Peyer's patch (tissue), 4 donors: ENCODE data around the gene DAPK3. TPM values are rescaled to one million over a fixed set of nuclear protein-coding genes. Genes with fewer than 3 reads are reported as not detected.

Experiments
- DNase-seq, 3 donors: peaks; one replicate each; pipeline ENCODE4 v3.0.0-alpha.2; 2017 to 2019
- H3K27ac ChIP-seq, 4 donors: fragments of 200-600 bp; sonication (generic); one replicate each; pipeline ENCODE4 v1.5.1; 2016 to 2019
- H3K27me3 ChIP-seq, 2 donors: fragments of 200-600 bp; sonication (generic); one replicate each; pipeline ENCODE4 v1.5.1; 2019
- H3K36me3 ChIP-seq, 3 donors: fragments of 200-600 bp; sonication (generic); one replicate each; pipeline ENCODE4 v1.5.1; 2016 to 2019
- H3K4me1 ChIP-seq, 4 donors: fragments of 200-600 bp; sonication (generic); one replicate each; pipeline ENCODE4 v1.5.1; 2016 to 2019
- H3K4me3 ChIP-seq, 4 donors: fragments of 200-600 bp; sonication (generic); 1 replicate in 3 of 4; 2 replicates in 1 of 4; pipeline ENCODE4 v1.5.1; 2016 to 2019; ENCODE audit warnings: mild to moderate bottlenecking in 1 of 4
- H3K9me3 ChIP-seq, 4 donors: fragments of 200-600 bp; sonication (generic); one replicate each; pipeline ENCODE4 v1.5.1; 2016 to 2019; ENCODE audit warnings: mild to moderate bottlenecking in 1 of 4
- POLR2A ChIP-seq, 2 donors: fragments of 450-650 bp; IDR thresholded peaks; one replicate each; pipeline ENCODE4 v1.5.1; 2017; ENCODE audit warnings: antibody characterized with exemption in 2 of 2, mild to moderate bottlenecking in 2 of 2, moderate library complexity in 2 of 2
- total RNA-seq, 4 donors: library from RNA; depleted of rRNA; stranded (reverse); fragments of >200 nt; gene quantifications; one replicate each; pipeline ENCODE4 v1.1.0, GENCODE V29; 2016
- TF ChIP-seq, protein P1 (sequence below), 6 experiments: fragments of 450-650 bp in 4 of 6; fragments of 200-600 bp in 2 of 6; sonication (generic) in 1 of 6; IDR thresholded peaks; one replicate each; pipeline ENCODE4 v1.5.1; 2017 to 2019; ENCODE audit warnings: antibody characterized with exemption in 6 of 6, mild to moderate bottlenecking in 3 of 6, moderate library complexity in 1 of 6

Gene DAPK3
- total RNA-seq, 4 donors from 2014 or later = 61.3 to 106 (median 88.1) TPM

DNA sequence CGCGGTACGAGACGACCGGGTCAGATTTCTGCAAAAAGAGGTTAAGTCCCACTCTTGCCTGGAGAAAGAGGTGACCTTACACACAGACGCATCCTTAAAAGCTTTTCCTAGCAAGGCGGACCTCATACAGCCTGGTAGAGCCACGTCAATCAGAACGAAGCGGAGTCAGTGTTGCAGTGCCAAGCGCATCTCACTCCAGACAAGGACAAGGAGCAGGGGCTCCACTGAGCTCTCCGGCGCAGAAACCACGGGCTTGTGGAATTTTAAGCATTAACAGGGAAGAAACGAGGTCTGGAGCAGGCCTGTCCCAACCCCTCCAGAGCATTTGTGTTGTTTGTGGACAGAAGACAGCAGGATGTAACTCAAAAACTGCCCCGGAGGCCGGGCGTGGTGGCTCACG, 7.2 kb upstream of the DAPK3 start:
- no peaks in the 10 kb centered on the region for H3K27me3 ChIP-seq
- peaks cover 0 to 83% (median 9%) of the 10 kb centered on the region in 3 donors for H3K36me3 ChIP-seq
- DNase-seq = no peak
- H3K4me3 ChIP-seq = no peak overlapping the region
- TF ChIP-seq, protein P1, sequence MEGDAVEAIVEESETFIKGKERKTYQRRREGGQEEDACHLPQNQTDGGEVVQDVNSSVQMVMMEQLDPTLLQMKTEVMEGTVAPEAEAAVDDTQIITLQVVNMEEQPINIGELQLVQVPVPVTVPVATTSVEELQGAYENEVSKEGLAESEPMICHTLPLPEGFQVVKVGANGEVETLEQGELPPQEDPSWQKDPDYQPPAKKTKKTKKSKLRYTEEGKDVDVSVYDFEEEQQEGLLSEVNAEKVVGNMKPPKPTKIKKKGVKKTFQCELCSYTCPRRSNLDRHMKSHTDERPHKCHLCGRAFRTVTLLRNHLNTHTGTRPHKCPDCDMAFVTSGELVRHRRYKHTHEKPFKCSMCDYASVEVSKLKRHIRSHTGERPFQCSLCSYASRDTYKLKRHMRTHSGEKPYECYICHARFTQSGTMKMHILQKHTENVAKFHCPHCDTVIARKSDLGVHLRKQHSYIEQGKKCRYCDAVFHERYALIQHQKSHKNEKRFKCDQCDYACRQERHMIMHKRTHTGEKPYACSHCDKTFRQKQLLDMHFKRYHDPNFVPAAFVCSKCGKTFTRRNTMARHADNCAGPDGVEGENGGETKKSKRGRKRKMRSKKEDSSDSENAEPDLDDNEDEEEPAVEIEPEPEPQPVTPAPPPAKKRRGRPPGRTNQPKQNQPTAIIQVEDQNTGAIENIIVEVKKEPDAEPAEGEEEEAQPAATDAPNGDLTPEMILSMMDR (IDR thresholded peaks at IDR 0.05) = no peak
- no peak for TF ChIP-seq POLR2A (IDR thresholded peaks at IDR 0.05)
- H3K4me1 ChIP-seq = peaks cover 0 to 4% (median under 1%) of the 10 kb centered on the region in 4 donors
- H3K9me3 ChIP-seq = no peaks in the 10 kb centered on the region
- H3K27ac ChIP-seq = no peak overlapping the region

DNA sequence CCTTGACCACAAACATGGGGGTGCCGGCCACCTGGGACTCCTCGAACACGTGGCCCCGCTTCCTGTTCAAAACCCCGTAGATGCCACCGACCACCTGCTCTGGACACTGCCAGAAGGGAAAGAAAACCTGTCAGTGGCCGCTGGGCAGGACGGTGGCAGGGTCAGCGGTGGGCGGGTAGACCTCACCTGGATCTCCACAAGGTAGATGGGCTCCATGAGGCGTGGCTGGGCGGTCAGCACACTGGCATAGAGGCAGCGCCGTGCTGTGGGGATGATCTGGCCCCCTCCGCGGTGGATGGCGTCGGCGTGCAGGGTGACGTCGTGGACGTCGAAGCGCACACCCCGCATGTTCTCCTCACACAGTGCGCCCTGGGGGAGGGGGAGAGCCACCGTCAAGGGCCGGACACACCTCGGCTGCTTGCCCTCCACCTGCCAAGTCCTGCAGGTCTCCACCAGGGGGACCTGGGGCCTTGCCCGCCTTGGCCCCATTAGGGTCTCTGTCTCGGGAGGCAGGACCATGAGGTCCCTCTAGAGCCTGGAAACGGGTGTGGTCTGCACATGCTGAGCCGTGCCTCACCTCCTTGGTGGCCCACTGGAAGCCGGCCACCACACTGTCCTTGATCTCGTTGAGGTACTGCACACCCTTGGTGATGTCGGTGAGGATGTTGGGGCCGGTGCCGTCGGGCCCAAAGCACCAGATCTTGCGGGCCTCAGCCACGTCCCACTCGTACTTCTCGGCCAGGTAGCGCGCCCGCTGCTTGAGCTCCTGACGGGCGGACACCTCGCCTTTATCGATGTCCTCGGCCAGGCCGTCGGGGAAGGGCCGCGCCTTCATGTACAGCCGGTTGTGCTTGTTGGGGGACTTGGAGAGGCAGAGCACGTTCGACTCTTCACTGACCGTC, 6.6 kb upstream of the DAPK3 start:
- TF ChIP-seq POLR2A (IDR thresholded peaks at IDR 0.05) = no peak
- TF ChIP-seq, protein P1 (IDR thresholded peaks at IDR 0.05) = no peak
- no peak for DNase-seq
- H3K27me3 ChIP-seq = no peaks in the 10 kb centered on the region
- H3K4me1 ChIP-seq = no peaks in the 10 kb centered on the region
- H3K27ac ChIP-seq = no peak overlapping the region
- H3K9me3 ChIP-seq = no peaks in the 10 kb centered on the region
- peaks cover 0 to 76% (median 9%) of the 10 kb centered on the region in 3 donors for H3K36me3 ChIP-seq
- H3K4me3 ChIP-seq = no peak overlapping the region

DNA sequence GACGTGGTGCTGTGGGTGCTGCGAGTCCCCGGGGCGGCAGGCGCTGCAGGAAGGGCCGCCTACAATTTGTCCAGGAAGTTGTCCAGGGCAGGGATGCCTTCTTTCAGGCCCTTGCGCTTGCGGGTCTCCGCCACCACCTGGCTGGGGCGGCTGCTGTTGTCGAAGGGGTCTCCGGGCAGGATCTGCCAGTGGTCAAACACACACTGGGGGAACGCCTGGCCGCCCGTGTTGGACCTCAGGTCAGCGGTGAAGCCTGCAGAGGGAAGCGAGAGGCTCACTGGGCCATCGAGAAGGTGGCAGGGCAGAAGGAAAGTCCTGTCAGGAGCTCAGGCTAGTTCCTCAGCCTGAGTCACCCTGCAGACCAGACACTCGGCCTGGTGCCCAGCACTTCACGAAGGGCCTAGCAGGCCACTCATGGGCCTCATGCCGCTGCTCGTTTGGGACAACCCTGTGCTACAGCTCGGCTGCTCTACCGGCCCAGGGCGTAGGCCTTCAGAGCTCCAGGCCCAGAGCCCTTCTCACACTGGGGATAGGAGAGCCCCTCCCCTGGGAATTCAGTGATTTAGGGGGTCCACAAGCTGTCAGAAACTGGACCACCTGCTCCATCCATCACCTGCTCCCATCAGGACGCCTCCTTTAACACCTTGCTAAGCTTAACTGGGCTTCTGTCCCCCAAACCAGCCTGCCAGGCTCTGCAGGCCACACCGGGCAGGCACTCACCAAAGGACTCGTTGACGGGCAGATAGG, 5.8 kb upstream of the DAPK3 start:
- DNase-seq = no peak
- H3K9me3 ChIP-seq = no peaks in the 10 kb centered on the region
- H3K27ac ChIP-seq = no peak overlapping the region
- H3K4me3 ChIP-seq = no peak overlapping the region
- TF ChIP-seq, protein P1 (IDR thresholded peaks at IDR 0.05) = no peak
- TF ChIP-seq POLR2A (IDR thresholded peaks at IDR 0.05) = no peak
- peaks cover 0 to 68% (median 9%) of the 10 kb centered on the region in 3 donors for H3K36me3 ChIP-seq
- H3K27me3 ChIP-seq = no peaks in the 10 kb centered on the region
- peaks cover 0 to 2% (median under 1%) of the 10 kb centered on the region in 4 donors for H3K4me1 ChIP-seq

DNA sequence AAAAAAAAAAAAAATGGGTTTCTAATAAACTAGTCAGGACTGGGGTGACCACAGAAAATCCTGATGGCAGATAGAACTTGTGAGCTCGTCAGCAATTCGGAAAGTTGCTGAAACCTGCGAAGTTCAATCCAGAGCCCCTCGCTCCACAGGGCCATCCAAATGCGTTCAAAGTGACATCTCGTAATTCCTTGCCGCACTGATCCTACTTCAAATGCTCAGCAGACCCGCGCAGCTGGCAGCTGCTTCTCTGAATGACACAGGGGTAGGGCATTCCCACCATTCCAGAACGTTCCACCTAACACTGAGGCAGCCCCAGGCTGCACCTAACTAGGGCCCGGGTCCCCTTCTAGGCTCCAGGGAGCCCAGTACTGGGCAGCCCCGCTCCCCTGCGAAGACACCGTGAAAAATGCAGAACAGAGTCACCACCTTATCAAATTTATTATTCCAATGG, 4.8 kb upstream of the DAPK3 start:
- Histone ChIP-seq H3K36me3 (peaks cover 0 to 58% (median 1%) of the 10 kb centered on the region in 3 donors), H3K27ac (no peak overlapping the region), H3K9me3 (no peaks in the 10 kb centered on the region), H3K4me3 (no peak overlapping the region), H3K27me3 (no peaks in the 10 kb centered on the region), H3K4me1 (peaks cover 0 to 7% (median 6%) of the 10 kb centered on the region in 4 donors)
- no peak for TF ChIP-seq POLR2A (IDR thresholded peaks at IDR 0.05)
- TF ChIP-seq, protein P1 (IDR thresholded peaks at IDR 0.05) = no peak
- no peak for DNase-seq

DNA sequence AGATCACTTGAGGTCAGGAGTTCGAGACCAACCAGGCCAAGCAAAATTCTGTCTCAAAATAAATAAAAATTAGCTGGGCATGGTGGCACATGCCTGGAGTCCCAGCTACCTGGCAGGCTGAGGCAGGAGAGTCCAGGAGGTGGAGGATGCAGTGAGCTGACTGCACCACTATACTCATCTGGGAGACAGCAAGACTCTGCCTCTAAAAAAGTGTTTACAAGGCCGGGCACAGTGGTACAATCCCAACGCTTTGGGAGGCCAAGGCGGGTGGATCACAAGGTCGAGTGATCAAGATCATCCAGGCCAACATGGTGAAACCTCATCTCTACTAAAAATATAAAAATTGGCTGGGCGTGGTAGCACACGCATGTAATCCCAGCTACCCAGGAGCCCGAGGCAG, 4.2 kb upstream of the DAPK3 start:
- no peak for DNase-seq
- peaks cover 0 to 7% (median 6%) of the 10 kb centered on the region in 4 donors for H3K4me1 ChIP-seq
- H3K4me3 ChIP-seq = no peak overlapping the region
- TF ChIP-seq POLR2A (IDR thresholded peaks at IDR 0.05) = no peak
- TF ChIP-seq, protein P1 (IDR thresholded peaks at IDR 0.05) = no peak
- H3K36me3 ChIP-seq = peaks cover 0 to 53% (median 0%) of the 10 kb centered on the region in 3 donors
- H3K9me3 ChIP-seq = no peaks in the 10 kb centered on the region
- H3K27me3 ChIP-seq = no peaks in the 10 kb centered on the region
- no peak overlapping the region for H3K27ac ChIP-seq
